Right atrium auricular region (tissue), 2 donors: Measurements from ENCODE around the gene MEIS1. TPM values are rescaled to one million over a fixed set of nuclear protein-coding genes. Genes with fewer than 3 reads are reported as not detected.

ENCODE experiments used
- DNase-seq: peaks from one replicate; pipeline ENCODE4 v3.0.0-alpha.2; 2019; ENCODE audit warnings: low spot score
- H3K27ac ChIP-seq, 2 donors: fragments of 200-600 bp; sonication (generic); 1 replicate in 1 of 2; 2 replicates in 1 of 2; pipeline ENCODE4 v1.5.1; 2016 to 2019
- H3K27me3 ChIP-seq, 2 donors: fragments of 200-600 bp; sonication (generic); one replicate each; pipeline versions ENCODE4 v1.5.1 to v1.6.0; 2017 to 2019
- H3K36me3 ChIP-seq: fragments of 200-600 bp; sonication (generic); one replicate; pipeline ENCODE4 v1.5.1; 2016
- H3K4me1 ChIP-seq, 2 donors: fragments of 200-600 bp; sonication (generic); one replicate each; pipeline versions ENCODE4 v1.5.1 to v1.6.0; 2017 to 2019
- H3K4me3 ChIP-seq, 2 donors: fragments of 200-600 bp; sonication (generic); 1 replicate in 1 of 2; 2 replicates in 1 of 2; pipeline ENCODE4 v1.5.1; 2017 to 2019; ENCODE audit warnings: mild to moderate bottlenecking in 1 of 2, moderate library complexity in 1 of 2
- H3K9me3 ChIP-seq, 2 donors: fragments of 200-600 bp; sonication (generic); one replicate each; pipeline ENCODE4 v1.5.1; 2019
- total RNA-seq, 2 donors: library from RNA; depleted of rRNA; stranded (reverse); fragments of >200 nt; gene quantifications; one replicate each; pipeline ENCODE4 v1.1.0, GENCODE V29; 2016
- TF ChIP-seq, protein P1 (sequence below), 2 donors: fragments of 200-600 bp; sonication (generic); IDR thresholded peaks; one replicate each; pipeline ENCODE4 v1.5.1; 2019; ENCODE audit warnings: antibody characterized with exemption in 2 of 2

Gene MEIS1
- total RNA-seq, 2 donors from 2014 or later, result 13.6 to 16.7 TPM

- no peaks in the 10 kb centered on the region for H3K36me3 ChIP-seq
- TF ChIP-seq, protein P1, sequence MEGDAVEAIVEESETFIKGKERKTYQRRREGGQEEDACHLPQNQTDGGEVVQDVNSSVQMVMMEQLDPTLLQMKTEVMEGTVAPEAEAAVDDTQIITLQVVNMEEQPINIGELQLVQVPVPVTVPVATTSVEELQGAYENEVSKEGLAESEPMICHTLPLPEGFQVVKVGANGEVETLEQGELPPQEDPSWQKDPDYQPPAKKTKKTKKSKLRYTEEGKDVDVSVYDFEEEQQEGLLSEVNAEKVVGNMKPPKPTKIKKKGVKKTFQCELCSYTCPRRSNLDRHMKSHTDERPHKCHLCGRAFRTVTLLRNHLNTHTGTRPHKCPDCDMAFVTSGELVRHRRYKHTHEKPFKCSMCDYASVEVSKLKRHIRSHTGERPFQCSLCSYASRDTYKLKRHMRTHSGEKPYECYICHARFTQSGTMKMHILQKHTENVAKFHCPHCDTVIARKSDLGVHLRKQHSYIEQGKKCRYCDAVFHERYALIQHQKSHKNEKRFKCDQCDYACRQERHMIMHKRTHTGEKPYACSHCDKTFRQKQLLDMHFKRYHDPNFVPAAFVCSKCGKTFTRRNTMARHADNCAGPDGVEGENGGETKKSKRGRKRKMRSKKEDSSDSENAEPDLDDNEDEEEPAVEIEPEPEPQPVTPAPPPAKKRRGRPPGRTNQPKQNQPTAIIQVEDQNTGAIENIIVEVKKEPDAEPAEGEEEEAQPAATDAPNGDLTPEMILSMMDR (IDR thresholded peaks at IDR 0.05), result no peak
- H3K27ac ChIP-seq, result no peak overlapping the region
- DNase-seq, result no peak
- no peaks in the 10 kb centered on the region for H3K9me3 ChIP-seq
- no peak overlapping the region for H3K4me3 ChIP-seq
- no peaks in the 10 kb centered on the region for H3K27me3 ChIP-seq
- H3K4me1 ChIP-seq, result peaks cover 0 to 25% of the 10 kb centered on the region in 2 donors
Measured at GRCh38 chr2:66460031-66460430, 25.1 kb downstream of the MEIS1 start.

GRCh38 chr2:66461001-66461663, 26.2 kb downstream of the MEIS1 start:
- H3K4me1 ChIP-seq, result peaks cover 0 to 31% of the 10 kb centered on the region in 2 donors
- no peaks in the 10 kb centered on the region for H3K36me3 ChIP-seq
- H3K27me3 ChIP-seq, result no peaks in the 10 kb centered on the region
- H3K27ac ChIP-seq, result no peak overlapping the region
- no peak overlapping the region for H3K4me3 ChIP-seq
- DNase-seq, result no peak
- H3K9me3 ChIP-seq, result no peaks in the 10 kb centered on the region
- TF ChIP-seq, protein P1 (IDR thresholded peaks at IDR 0.05), result no peak

- H3K4me1 ChIP-seq, result peaks cover 0 to 31% of the 10 kb centered on the region in 2 donors
- no peaks in the 10 kb centered on the region for H3K27me3 ChIP-seq
- no peak for DNase-seq
- H3K4me3 ChIP-seq, result no peak overlapping the region
- no peak overlapping the region for H3K27ac ChIP-seq
- H3K36me3 ChIP-seq, result no peaks in the 10 kb centered on the region
- TF ChIP-seq, protein P1 (IDR thresholded peaks at IDR 0.05), result no peak
- no peaks in the 10 kb centered on the region for H3K9me3 ChIP-seq
Measured at GRCh38 chr2:66461664-66462500, 27.0 kb downstream of the MEIS1 start.

DNA sequence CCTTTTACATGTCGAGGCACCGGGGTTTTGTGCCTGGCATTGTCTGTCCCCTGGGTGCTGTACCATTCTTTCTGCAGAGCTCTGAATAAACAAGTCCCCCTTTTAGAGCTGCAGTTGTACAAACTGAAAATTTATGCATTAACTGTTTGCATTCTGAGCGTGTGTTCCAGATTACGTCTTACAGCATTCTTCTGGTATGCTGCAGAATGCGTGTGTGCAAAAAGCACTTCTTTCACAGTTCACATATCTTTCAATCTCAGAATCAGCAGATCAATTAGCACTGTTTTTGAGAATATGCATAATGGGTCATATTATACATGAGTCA, 27.5 kb downstream of the MEIS1 start:
- H3K27ac ChIP-seq, result no peak overlapping the region
- H3K4me3 ChIP-seq, result no peak overlapping the region
- TF ChIP-seq, protein P1 (IDR thresholded peaks at IDR 0.05), result no peak
- peaks cover 0 to 31% of the 10 kb centered on the region in 2 donors for H3K4me1 ChIP-seq
- H3K9me3 ChIP-seq, result no peaks in the 10 kb centered on the region
- DNase-seq, result no peak
- no peaks in the 10 kb centered on the region for H3K36me3 ChIP-seq
- H3K27me3 ChIP-seq, result no peaks in the 10 kb centered on the region

- no peak overlapping the region for H3K27ac ChIP-seq
Measured at GRCh38 chr2:66463206-66463755, 28.4 kb downstream of the MEIS1 start.

More at GRCh38 chr2:66463206-66463755, 28.4 kb downstream of the MEIS1 start:
- DNase-seq, result no peak
- TF ChIP-seq, protein P1 (IDR thresholded peaks at IDR 0.05), result no peak
- no peak overlapping the region for H3K4me3 ChIP-seq
- H3K4me1 ChIP-seq, result peaks cover 0 to 31% of the 10 kb centered on the region in 2 donors
- no peaks in the 10 kb centered on the region for H3K36me3 ChIP-seq
- no peaks in the 10 kb centered on the region for H3K9me3 ChIP-seq
- no peaks in the 10 kb centered on the region for H3K27me3 ChIP-seq
